HFFc6 (cell line): ENCODE measurements around the gene SLC9A5. TPM values are rescaled to one million over a fixed set of nuclear protein-coding genes. Genes with fewer than 3 reads are reported as not detected.

ENCODE experiments used
- DNase-seq: peaks from one replicate; pipeline ENCODE4 v3.0.0-alpha.2; 2018
- H3K27ac Mint-ChIP-seq: 2 replicates; pipeline ENCODE4 v1.8.0; 2020; ENCODE audit warnings: mild to moderate bottlenecking, mixed read lengths
- H3K27me3 Mint-ChIP-seq: 2 replicates; pipeline ENCODE4 v1.8.0; 2021; ENCODE audit warnings: mild to moderate bottlenecking, moderate library complexity, mixed read lengths; ENCODE audit not compliant: insufficient read depth
- H3K36me3 Mint-ChIP-seq: 2 replicates; pipeline ENCODE4 v1.8.0; 2021; ENCODE audit warnings: low read depth, mixed read lengths
- H3K4me1 Mint-ChIP-seq: 2 replicates; pipeline ENCODE4 v1.8.0; 2020; ENCODE audit warnings: low read depth, mixed read lengths
- H3K4me3 Mint-ChIP-seq: 2 replicates; pipeline ENCODE4 v1.8.0; 2020; ENCODE audit warnings: mild to moderate bottlenecking, moderate library complexity, mixed read lengths
- H3K9me3 Mint-ChIP-seq: 2 replicates; pipeline ENCODE4 v1.8.0; 2020; ENCODE audit warnings: mild to moderate bottlenecking, mixed read lengths
- CTCF ChIP-seq: fragments of 200-600 bp; sonication (generic); IDR thresholded peaks from 2 replicates; pipeline ENCODE4 v1.5.0; 2021; ENCODE audit warnings: antibody characterized with exemption, mild to moderate bottlenecking
- total RNA-seq, 6 experiments: library from RNA; stranded (reverse); fragmentation: NEBNext Ultra II Directional; extraction: Animal tissue kit (Norgen Biotek cat#: 25700); gene quantifications; 2 replicates in 1 of 6; 3 replicates in 5 of 6; pipeline ENCODE4 v1.2.3, GENCODE V29; 2021

Gene SLC9A5
- total RNA-seq, 6 experiments from 2014 or later, result 3.3 to 4.2 (median 3.7) TPM

- Mint-ChIP-seq H3K27ac (no peak overlapping the region), H3K9me3 (no peaks in the 10 kb centered on the region), H3K4me3 (no peak overlapping the region), H3K27me3 (peaks cover 1% of the 10 kb centered on the region; the same call in 1 of the 2 replicates), H3K4me1 (peaks cover 17% of the 10 kb centered on the region), H3K36me3 (peaks cover 5% of the 10 kb centered on the region; the same call in 1 of the 2 replicates)
- DNase-seq, result no peak
- TF ChIP-seq CTCF, result no peak
These were observed 6.9 kb downstream of the SLC9A5 start for GRCh38 chr16:67255553-67256221.

DNA sequence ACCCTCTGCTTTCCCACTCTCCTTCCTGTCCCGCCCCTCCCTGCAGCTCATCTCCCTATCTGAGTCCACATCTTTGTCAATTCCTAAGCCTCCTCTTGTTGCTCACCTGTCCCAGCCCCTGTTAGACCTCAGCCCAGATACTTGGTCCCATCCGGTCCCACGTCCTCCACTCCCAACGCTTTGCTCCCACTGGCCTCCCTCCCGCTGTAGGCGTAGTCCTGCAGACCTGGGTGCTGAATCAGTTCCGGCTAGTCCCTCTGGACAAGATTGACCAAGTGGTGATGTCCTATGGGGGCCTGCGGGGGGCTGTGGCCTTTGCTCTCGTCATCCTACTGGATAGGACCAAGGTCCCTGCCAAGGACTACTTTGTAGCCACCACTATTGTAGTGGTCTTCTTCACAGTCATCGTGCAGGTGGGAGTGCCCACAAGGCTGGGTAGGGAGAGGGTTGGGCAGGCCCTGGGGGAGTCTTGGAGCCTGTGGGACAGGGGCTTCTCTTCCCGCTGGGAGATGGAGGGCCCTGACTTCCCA, 8.0 kb downstream of the SLC9A5 start:
- no peak for TF ChIP-seq CTCF
- H3K4me1 Mint-ChIP-seq, result peaks cover 24% of the 10 kb centered on the region
- H3K4me3 Mint-ChIP-seq, result no peak overlapping the region
- no peaks in the 10 kb centered on the region for H3K9me3 Mint-ChIP-seq
- H3K27me3 Mint-ChIP-seq, result peaks cover 3% of the 10 kb centered on the region
- H3K27ac Mint-ChIP-seq, result no peak overlapping the region
- DNase-seq, result no peak
- H3K36me3 Mint-ChIP-seq, result peaks cover 5% of the 10 kb centered on the region

GRCh38 chr16:67257486-67258160, 8.8 kb downstream of the SLC9A5 start:
- Mint-ChIP-seq H3K36me3 (peaks cover 5% of the 10 kb centered on the region), H3K4me3 (no peak overlapping the region), H3K27me3 (peaks cover 3% of the 10 kb centered on the region), H3K4me1 (peaks cover 24% of the 10 kb centered on the region), H3K27ac (peak overlapping the region; percentile 6; the same call in 1 of the 2 replicates), H3K9me3 (no peaks in the 10 kb centered on the region)
- no peak for DNase-seq
- TF ChIP-seq CTCF, result no peak

GRCh38 chr16:67258161-67258835, 9.5 kb downstream of the SLC9A5 start:
- H3K4me3 Mint-ChIP-seq, result no peak overlapping the region
- no peak overlapping the region for H3K27ac Mint-ChIP-seq
- peaks cover 3% of the 10 kb centered on the region for H3K27me3 Mint-ChIP-seq
- peaks cover 5% of the 10 kb centered on the region for H3K36me3 Mint-ChIP-seq
- no peaks in the 10 kb centered on the region for H3K9me3 Mint-ChIP-seq
- DNase-seq, result no peak
- no peak for TF ChIP-seq CTCF
- H3K4me1 Mint-ChIP-seq, result peaks cover 24% of the 10 kb centered on the region

DNA sequence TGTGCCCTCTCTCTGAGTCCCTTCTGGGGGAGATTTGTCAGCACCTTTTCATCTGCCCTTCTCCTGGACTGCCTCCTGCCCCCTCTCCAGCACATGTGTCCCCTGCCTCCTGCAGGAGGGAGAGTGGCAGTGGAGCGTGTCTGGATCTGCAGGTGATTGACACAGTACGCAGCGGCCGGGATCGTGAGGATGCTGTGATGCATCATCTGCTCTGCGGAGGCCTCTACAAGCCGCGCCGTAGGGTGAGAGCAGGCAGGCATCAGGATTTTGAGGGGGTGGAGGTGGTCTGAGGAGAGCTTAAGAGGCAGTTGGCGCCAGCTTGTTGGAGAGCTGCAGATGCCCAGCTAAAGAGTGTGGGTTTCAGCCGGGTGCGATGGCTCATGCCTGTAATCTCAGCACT, 10.9 kb downstream of the SLC9A5 start:
- H3K4me1 Mint-ChIP-seq, result peaks cover 24% of the 10 kb centered on the region
- H3K9me3 Mint-ChIP-seq, result no peaks in the 10 kb centered on the region
- H3K36me3 Mint-ChIP-seq, result peaks cover 5% of the 10 kb centered on the region
- no peak for TF ChIP-seq CTCF
- no peak overlapping the region for H3K4me3 Mint-ChIP-seq
- no peak for DNase-seq
- H3K27me3 Mint-ChIP-seq, result peaks cover 4% of the 10 kb centered on the region
- no peak overlapping the region for H3K27ac Mint-ChIP-seq
